ENCODE data around the gene AFAP1L1.

AFAP1L1 gene

GRCh38 chr5:149317281-149318048, 45.8 kb downstream of the AFAP1L1 start:
- Histone ChIP-seq H2AFZ (ENCODE audit: low read depth) (peak overlapping the region; percentile 64), H3K27me3 (ENCODE audit: insufficient read depth, low read depth) (no peaks in the 10 kb centered on the region)

GRCh38 chr5:149319174-149319573, 47.5 kb downstream of the AFAP1L1 start:
- no peaks in the 10 kb centered on the region for H3K27me3 ChIP-seq (ENCODE audit: insufficient read depth, low read depth)
- TF ChIP-seq CTCF (conservative IDR thresholded peaks at IDR 0.05; ENCODE audit: low read depth, low read length), result no peak

More at GRCh38 chr5:149317281-149318048, 45.8 kb downstream of the AFAP1L1 start:
- H4K20me1 ChIP-seq (ENCODE audit: insufficient read depth), result no peaks in the 10 kb centered on the region
- no peak overlapping the region for H3K27ac ChIP-seq
- H3K79me2 ChIP-seq (ENCODE audit: insufficient read depth, low read depth), result no peaks in the 10 kb centered on the region
- H3K4me3 ChIP-seq (IDR thresholded peaks at IDR 0.05; ENCODE audit: insufficient read depth, low read depth, low read length), result no peak overlapping the region
- H3K9ac ChIP-seq, result no peak overlapping the region
- H3K4me2 ChIP-seq, result no peak overlapping the region
- no peaks in the 10 kb centered on the region for H3K4me1 ChIP-seq (ENCODE audit: low read depth, poor library complexity, severe bottlenecking)
- H3K36me3 ChIP-seq (ENCODE audit: insufficient read depth), result no peaks in the 10 kb centered on the region
- TF ChIP-seq CTCF (conservative IDR thresholded peaks at IDR 0.05; ENCODE audit: low read depth, low read length), result peak; percentile 53

GRCh38 chr5:149320791-149321330, 49.2 kb downstream of the AFAP1L1 start:
- no peak for TF ChIP-seq CTCF (conservative IDR thresholded peaks at IDR 0.05; ENCODE audit: low read depth, low read length)
- no peak overlapping the region for H3K9ac ChIP-seq
- H3K4me2 ChIP-seq, result no peak overlapping the region
- no peak overlapping the region for H3K27ac ChIP-seq
- no peaks in the 10 kb centered on the region for H4K20me1 ChIP-seq (ENCODE audit: insufficient read depth)
- H3K79me2 ChIP-seq (ENCODE audit: insufficient read depth, low read depth), result no peaks in the 10 kb centered on the region
- no peaks in the 10 kb centered on the region for H3K27me3 ChIP-seq (ENCODE audit: insufficient read depth, low read depth)
- no peak overlapping the region for H2AFZ ChIP-seq (ENCODE audit: low read depth)
- no peaks in the 10 kb centered on the region for H3K4me1 ChIP-seq (ENCODE audit: low read depth, poor library complexity, severe bottlenecking)
- H3K4me3 ChIP-seq (IDR thresholded peaks at IDR 0.05; ENCODE audit: insufficient read depth, low read depth, low read length), result no peak overlapping the region
- no peaks in the 10 kb centered on the region for H3K36me3 ChIP-seq (ENCODE audit: insufficient read depth)

More at GRCh38 chr5:149319174-149319573, 47.5 kb downstream of the AFAP1L1 start:
- Histone ChIP-seq H2AFZ (ENCODE audit: low read depth) (no peak overlapping the region), H3K79me2 (ENCODE audit: insufficient read depth, low read depth) (no peaks in the 10 kb centered on the region), H4K20me1 (ENCODE audit: insufficient read depth) (no peaks in the 10 kb centered on the region), H3K9ac (no peak overlapping the region), H3K4me2 (no peak overlapping the region), H3K27ac (no peak overlapping the region), H3K4me1 (ENCODE audit: low read depth, poor library complexity, severe bottlenecking) (no peaks in the 10 kb centered on the region), H3K4me3 (IDR thresholded peaks at IDR 0.05; ENCODE audit: insufficient read depth, low read depth, low read length) (no peak overlapping the region), H3K36me3 (ENCODE audit: insufficient read depth) (no peaks in the 10 kb centered on the region)

GRCh38 chr5:149322518-149322917, 50.9 kb downstream of the AFAP1L1 start:
- no peak overlapping the region for H2AFZ ChIP-seq (ENCODE audit: low read depth)
- H4K20me1 ChIP-seq (ENCODE audit: insufficient read depth), result no peaks in the 10 kb centered on the region
- H3K27me3 ChIP-seq (ENCODE audit: insufficient read depth, low read depth), result no peaks in the 10 kb centered on the region
- H3K4me3 ChIP-seq (IDR thresholded peaks at IDR 0.05; ENCODE audit: insufficient read depth, low read depth, low read length), result no peak overlapping the region
- no peaks in the 10 kb centered on the region for H3K36me3 ChIP-seq (ENCODE audit: insufficient read depth)
- H3K9ac ChIP-seq, result no peak overlapping the region
- no peaks in the 10 kb centered on the region for H3K79me2 ChIP-seq (ENCODE audit: insufficient read depth, low read depth)
- H3K27ac ChIP-seq, result no peak overlapping the region
- no peak for TF ChIP-seq CTCF (conservative IDR thresholded peaks at IDR 0.05; ENCODE audit: low read depth, low read length)
- H3K4me2 ChIP-seq, result no peak overlapping the region
- H3K4me1 ChIP-seq (ENCODE audit: low read depth, poor library complexity, severe bottlenecking), result no peaks in the 10 kb centered on the region
